Adrenal gland (tissue), 5 donors: ENCODE results near the gene CCDC138.

Source experiments
- POLR2A ChIP-seq, 2 donors: fragments of 450-650 bp; IDR thresholded peaks; one replicate each; pipeline ENCODE4 v1.6.1; 2017; ENCODE audit warnings: antibody characterized with exemption in 2 of 2, mild to moderate bottlenecking in 2 of 2, moderate library complexity in 1 of 2
- TF ChIP-seq, protein P1 (sequence below), 6 experiments: fragments of 450-650 bp in 4 of 6; fragments of 200-600 bp in 2 of 6; sonication (generic) in 1 of 6; IDR thresholded peaks; 1 replicate in 5 of 6; 2 replicates in 1 of 6; pipeline versions ENCODE4 v1.5.1 to v1.8.0; 2016 to 2021; ENCODE audit warnings: antibody characterized with exemption in 6 of 6, mild to moderate bottlenecking in 2 of 6, moderate library complexity in 1 of 6
- donor health status: DM: no; HTN: no; CAD: no.

DNA sequence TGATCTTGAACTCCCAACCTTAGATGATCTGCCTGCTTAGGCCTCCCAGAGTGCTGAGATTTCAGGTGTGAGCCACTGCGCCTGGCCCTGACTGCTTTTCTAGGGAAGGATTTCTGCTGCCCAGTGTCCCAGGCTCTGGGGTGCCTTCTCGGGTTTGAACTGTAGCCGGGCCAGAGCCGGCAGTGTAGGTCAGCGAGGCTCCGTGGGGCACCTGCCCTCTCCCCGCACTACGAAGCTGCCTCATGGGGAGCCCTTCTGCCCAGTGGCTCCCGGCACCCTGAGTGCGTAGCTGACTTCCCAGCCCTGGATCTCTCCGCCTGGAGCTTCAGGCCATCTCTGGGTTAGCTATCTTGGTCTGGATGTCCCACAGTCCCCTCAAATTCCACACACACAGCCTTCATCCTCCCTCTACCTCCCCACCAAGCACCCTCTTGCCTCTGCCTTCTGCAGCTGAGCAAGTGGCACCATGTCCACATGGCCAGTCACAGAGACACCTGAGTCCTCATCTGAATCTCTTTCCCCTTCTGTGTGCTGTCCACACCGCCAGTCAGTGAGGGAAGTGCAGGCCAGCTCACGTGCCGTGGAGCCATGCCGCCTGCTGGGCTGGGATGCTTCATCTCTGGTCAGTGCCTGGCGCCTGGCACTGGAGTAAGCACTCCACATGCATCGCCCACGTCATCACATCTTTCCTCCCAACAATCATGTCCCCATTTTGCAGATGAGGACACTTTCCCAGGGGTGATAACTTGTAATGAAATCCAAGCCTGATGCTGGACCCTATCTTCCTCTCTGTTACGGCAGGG, 133.2 kb downstream of the CCDC138 start:
- TF ChIP-seq POLR2A (IDR thresholded peaks at IDR 0.05) = no peak
- TF ChIP-seq, protein P1, sequence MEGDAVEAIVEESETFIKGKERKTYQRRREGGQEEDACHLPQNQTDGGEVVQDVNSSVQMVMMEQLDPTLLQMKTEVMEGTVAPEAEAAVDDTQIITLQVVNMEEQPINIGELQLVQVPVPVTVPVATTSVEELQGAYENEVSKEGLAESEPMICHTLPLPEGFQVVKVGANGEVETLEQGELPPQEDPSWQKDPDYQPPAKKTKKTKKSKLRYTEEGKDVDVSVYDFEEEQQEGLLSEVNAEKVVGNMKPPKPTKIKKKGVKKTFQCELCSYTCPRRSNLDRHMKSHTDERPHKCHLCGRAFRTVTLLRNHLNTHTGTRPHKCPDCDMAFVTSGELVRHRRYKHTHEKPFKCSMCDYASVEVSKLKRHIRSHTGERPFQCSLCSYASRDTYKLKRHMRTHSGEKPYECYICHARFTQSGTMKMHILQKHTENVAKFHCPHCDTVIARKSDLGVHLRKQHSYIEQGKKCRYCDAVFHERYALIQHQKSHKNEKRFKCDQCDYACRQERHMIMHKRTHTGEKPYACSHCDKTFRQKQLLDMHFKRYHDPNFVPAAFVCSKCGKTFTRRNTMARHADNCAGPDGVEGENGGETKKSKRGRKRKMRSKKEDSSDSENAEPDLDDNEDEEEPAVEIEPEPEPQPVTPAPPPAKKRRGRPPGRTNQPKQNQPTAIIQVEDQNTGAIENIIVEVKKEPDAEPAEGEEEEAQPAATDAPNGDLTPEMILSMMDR (IDR thresholded peaks at IDR 0.05) = no peak
